ENCODE results near the gene KRT76.

The KRT76 gene

DNA sequence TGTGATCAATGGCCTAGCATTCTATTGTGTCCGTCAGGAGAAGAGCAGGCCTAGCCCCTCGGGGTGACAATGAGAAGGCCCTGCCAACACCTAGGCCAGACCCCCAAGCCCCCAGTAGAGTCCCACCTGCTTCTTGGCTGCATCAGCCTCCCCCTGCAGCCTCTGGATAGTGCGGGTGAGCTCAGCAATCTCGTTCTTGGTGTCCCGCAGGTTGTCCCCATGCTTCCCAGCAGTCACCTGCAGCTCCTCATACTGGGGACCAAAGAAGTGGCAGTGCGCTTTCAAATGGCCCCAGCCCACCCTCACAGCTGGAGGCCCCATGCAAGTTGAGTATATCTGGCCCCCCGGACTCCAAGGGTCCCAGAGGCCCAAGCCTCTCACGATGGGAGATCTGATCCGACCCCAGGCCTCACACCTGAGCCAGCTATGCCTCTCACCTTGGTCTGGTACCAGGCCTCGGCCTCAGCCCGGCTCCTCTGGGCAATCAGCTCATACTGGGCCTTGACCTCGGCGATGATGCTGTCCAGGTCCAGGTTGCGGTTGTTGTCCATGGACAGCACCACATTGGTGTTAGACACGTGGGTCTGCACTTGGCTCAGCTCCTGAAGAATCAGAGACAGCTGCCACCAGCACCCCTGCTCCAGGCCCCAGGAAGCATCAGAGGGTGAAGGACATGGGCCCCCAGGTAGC is 46.8 kb upstream of the KRT76 start:
- Histone ChIP-seq H2AFZ (ENCODE audit: low read depth, low read length, severe bottlenecking) (no peak overlapping the region), H3K27me3 (ENCODE audit: low read length) (0 out of 2 replicates have a peak, but pooled peaks cover 4% of the 10 kb centered on the region)
- TF ChIP-seq EZH2phosphoT487 (conservative IDR thresholded peaks at IDR 0.05; ENCODE audit: low read length) = no peak
- TF ChIP-seq, protein P1, sequence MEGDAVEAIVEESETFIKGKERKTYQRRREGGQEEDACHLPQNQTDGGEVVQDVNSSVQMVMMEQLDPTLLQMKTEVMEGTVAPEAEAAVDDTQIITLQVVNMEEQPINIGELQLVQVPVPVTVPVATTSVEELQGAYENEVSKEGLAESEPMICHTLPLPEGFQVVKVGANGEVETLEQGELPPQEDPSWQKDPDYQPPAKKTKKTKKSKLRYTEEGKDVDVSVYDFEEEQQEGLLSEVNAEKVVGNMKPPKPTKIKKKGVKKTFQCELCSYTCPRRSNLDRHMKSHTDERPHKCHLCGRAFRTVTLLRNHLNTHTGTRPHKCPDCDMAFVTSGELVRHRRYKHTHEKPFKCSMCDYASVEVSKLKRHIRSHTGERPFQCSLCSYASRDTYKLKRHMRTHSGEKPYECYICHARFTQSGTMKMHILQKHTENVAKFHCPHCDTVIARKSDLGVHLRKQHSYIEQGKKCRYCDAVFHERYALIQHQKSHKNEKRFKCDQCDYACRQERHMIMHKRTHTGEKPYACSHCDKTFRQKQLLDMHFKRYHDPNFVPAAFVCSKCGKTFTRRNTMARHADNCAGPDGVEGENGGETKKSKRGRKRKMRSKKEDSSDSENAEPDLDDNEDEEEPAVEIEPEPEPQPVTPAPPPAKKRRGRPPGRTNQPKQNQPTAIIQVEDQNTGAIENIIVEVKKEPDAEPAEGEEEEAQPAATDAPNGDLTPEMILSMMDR (IDR thresholded peaks at IDR 0.05; ENCODE audit: insufficient read depth, low read length, poor library complexity, severe bottlenecking) = no peak

DNA sequence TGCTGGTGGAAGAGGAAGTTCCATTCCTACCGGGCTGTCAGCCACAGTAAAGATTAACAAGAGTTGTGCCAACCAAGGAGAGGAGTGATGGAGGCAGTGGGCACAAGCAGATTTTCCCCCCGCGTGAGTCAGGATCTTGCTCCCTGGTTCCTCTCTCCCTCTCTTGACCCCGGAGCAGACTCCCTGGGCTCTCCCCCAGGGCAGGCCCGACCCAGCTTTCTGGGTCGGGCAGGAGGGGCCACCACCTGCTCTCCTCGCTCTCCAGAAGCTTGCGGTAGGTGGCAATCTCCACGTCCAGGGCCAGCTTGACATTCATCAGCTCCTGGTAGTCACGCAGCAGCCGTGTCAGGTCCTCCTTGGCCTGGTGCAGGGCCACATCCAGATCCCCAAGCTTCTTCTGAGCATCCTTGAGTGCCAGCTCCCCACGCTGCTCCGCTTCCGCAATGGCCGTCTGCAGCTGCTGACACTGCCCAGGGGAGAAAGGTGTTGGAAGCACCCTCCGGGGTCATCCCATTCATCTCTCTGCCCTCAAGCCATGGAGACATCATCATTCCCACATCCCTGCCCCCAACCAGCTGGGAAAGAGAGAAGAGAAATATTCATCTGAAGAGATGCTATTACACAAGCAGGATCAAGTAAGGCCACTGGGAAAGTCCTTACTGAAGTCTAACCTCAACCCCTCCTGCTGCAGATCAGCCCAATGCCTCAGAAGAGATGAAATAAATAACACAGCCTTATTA is 45.8 kb upstream of the KRT76 start:
- Histone ChIP-seq H3F3A (ENCODE audit: insufficient read depth) (no peaks in the 10 kb centered on the region), H3K4me3 (ENCODE audit: insufficient read depth, low read length, poor library complexity, severe bottlenecking) (no peak overlapping the region), H3K9ac (ENCODE audit: low read length) (no peak overlapping the region), H3K4me2 (ENCODE audit: low read depth, low read length, poor library complexity, severe bottlenecking) (no peak overlapping the region), H3K36me3 (ENCODE audit: low read length) (no peaks in the 10 kb centered on the region), H3K9me3 (ENCODE audit: insufficient read depth, low read length) (no peaks in the 10 kb centered on the region), H3K27ac (ENCODE audit: low read depth, low read length) (no peak overlapping the region), H4K20me1 (ENCODE audit: low read depth, low read length) (no peaks in the 10 kb centered on the region), H2AFZ (ENCODE audit: low read depth, low read length, severe bottlenecking) (no peak overlapping the region), H3K9me2 (replicated peaks; ENCODE audit: insufficient read depth, low read length) (no peaks in the 10 kb centered on the region), H3K27me3 (ENCODE audit: low read length) (0 out of 2 replicates have a peak, but pooled peaks cover 4% of the 10 kb centered on the region), H3K79me2 (ENCODE audit: insufficient read depth, low read length) (no peaks in the 10 kb centered on the region)
- TF ChIP-seq, protein P1 (IDR thresholded peaks at IDR 0.05; ENCODE audit: insufficient read depth, low read length, poor library complexity, severe bottlenecking) = no peak
- TF ChIP-seq EZH2phosphoT487 (conservative IDR thresholded peaks at IDR 0.05; ENCODE audit: low read length) = no peak

More for the DNA sequence above, 46.8 kb upstream of the KRT76 start:
- Histone ChIP-seq H3K9me3 (ENCODE audit: insufficient read depth, low read length) (no peaks in the 10 kb centered on the region), H3K27ac (ENCODE audit: low read depth, low read length) (no peak overlapping the region), H3K9ac (ENCODE audit: low read length) (no peak overlapping the region), H3K36me3 (ENCODE audit: low read length) (no peaks in the 10 kb centered on the region), H3F3A (ENCODE audit: insufficient read depth) (no peaks in the 10 kb centered on the region), H3K9me2 (replicated peaks; ENCODE audit: insufficient read depth, low read length) (no peaks in the 10 kb centered on the region), H3K79me2 (ENCODE audit: insufficient read depth, low read length) (no peaks in the 10 kb centered on the region), H3K4me2 (ENCODE audit: low read depth, low read length, poor library complexity, severe bottlenecking) (no peak overlapping the region), H4K20me1 (ENCODE audit: low read depth, low read length) (no peaks in the 10 kb centered on the region), H3K4me3 (ENCODE audit: insufficient read depth, low read length, poor library complexity, severe bottlenecking) (no peak overlapping the region)

DNA sequence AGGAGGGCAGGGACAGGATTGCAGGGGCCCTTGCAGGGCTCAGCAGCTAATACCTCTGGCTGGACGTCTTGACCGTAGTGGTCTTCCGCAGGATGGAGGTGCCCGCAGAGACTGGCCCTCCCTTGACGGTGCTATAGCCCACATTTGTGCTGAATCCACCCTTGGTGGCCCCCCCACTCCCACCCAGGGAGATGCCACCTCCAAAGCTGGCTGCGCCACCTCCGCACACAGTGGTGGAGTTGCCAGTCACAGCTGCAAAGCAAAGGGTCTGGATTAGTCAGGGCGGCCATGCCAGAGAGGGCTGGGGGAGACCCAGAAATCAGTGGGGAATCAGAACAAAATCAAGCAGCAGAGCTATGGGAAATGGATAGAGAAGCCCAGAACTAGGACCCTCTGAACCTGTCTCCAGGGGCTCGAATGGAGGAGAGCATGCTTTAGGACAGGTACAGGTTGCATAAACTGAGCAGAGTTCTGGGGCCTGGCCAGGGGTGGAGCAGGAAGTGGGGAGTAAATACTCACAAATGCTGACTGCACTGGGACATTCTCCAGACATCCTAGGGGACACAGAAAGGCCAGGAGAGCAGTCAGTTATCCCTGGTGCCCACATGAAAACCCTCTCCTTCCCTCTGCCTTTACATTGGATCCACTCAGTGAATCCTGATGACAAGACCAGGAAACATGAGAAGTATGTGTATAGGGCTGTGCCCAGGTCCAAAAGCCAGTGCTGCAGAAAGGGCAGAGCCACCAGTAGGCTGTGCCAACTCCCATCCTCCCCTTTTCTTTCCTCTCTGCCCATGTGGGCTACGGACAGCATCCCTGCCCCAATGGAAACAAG is 44.9 kb upstream of the KRT76 start:
- H3K4me2 ChIP-seq (ENCODE audit: low read depth, low read length, poor library complexity, severe bottlenecking) = no peak overlapping the region
- H3K36me3 ChIP-seq (ENCODE audit: low read length) = no peaks in the 10 kb centered on the region
- TF ChIP-seq EZH2phosphoT487 (conservative IDR thresholded peaks at IDR 0.05; ENCODE audit: low read length) = no peak
- TF ChIP-seq, protein P1 (IDR thresholded peaks at IDR 0.05; ENCODE audit: insufficient read depth, low read length, poor library complexity, severe bottlenecking) = no peak

More for the DNA sequence above, 44.9 kb upstream of the KRT76 start:
- no peaks in the 10 kb centered on the region for H3K9me2 ChIP-seq (replicated peaks; ENCODE audit: insufficient read depth, low read length)
- no peaks in the 10 kb centered on the region for H4K20me1 ChIP-seq (ENCODE audit: low read depth, low read length)
- H3F3A ChIP-seq (ENCODE audit: insufficient read depth) = no peaks in the 10 kb centered on the region
- no peak overlapping the region for H3K27ac ChIP-seq (ENCODE audit: low read depth, low read length)
- no peaks in the 10 kb centered on the region for H3K9me3 ChIP-seq (ENCODE audit: insufficient read depth, low read length)
- no peak overlapping the region for H2AFZ ChIP-seq (ENCODE audit: low read depth, low read length, severe bottlenecking)
- no peak overlapping the region for H3K4me3 ChIP-seq (ENCODE audit: insufficient read depth, low read length, poor library complexity, severe bottlenecking)
- no peak overlapping the region for H3K9ac ChIP-seq (ENCODE audit: low read length)
- H3K27me3 ChIP-seq (ENCODE audit: low read length) = no peaks in the 10 kb centered on the region
- no peaks in the 10 kb centered on the region for H3K79me2 ChIP-seq (ENCODE audit: insufficient read depth, low read length)
